ENCODE measurements around the gene RNF14. TPM values are rescaled to one million over a fixed set of nuclear protein-coding genes. Genes with fewer than 3 reads are reported as not detected.

Gene RNF14
- total and polyA plus RNA-seq, 9 of the 15 experiments (the other 6 are each of a cell fraction or from before 2014, with no cell fraction given), result 36.3 to 140 (median 75.1) TPM

DNA sequence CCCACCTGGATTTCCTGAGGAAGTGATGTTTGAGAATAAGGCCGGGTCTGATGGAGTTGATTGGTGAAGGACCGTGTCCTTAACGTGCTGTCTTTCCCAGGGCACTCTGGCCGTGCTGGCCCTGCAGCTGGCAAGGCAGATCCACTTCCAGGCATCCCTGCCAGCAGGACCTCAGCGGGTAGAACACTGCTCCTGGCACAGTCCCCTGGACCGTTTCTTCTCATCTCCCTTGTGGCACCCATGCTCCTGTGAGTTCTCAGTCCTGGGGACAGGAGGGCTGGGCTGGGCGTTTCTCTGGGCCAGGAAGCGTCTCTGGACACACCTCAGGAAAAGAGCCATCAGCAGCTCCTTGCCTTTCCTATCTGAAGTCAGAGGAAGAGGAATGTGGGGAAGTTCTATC, 40.9 kb upstream of the RNF14 start:
- peaks cover 4 to 9% of the 10 kb centered on the region in 2 experiments; a peak in 4 of 5 replicates for H3K4me1 ChIP-seq (replicated peaks in 1 of 2; ENCODE audit: control insufficient read depth in 2 of 2, insufficient read depth in 2 of 2, low read length in 2 of 2)
- no peak for DNase-seq (ENCODE audit: extremely low read depth in 1 of 4, low spot score in 3 of 4)
- H4K20me1 ChIP-seq (replicated peaks; ENCODE audit: control insufficient read depth, insufficient read depth, low read length), result no peaks in the 10 kb centered on the region
- no peak overlapping the region for H3K27ac ChIP-seq (ENCODE audit: extremely low read depth, low read depth, low read length)
- in situ Hi-C loops (cut with MboI), result no loop called here
- no peak for TF ChIP-seq STAT5B (CRISPR knock-in tag; IDR thresholded peaks at IDR 0.05)
- no peak for TF ChIP-seq ZFX (CRISPR knock-in tag; IDR thresholded peaks at IDR 0.05)
- peak; percentile 41; the same call in 1 of the 2 replicates for TF ChIP-seq RBFOX2 (IDR thresholded peaks at IDR 0.05; ENCODE audit: low read depth, low read length)
- ChIA-PET POLR2A (no interaction called here), CTCF (ENCODE audit: low intra/inter-chr PET ratio) (no interaction called here)
- no peak overlapping the region for H3K4me2 ChIP-seq (ENCODE audit: insufficient read depth, low read length)
- H3K9ac ChIP-seq (ENCODE audit: insufficient read depth in 1 of 2, low read depth in 2 of 2, low read length in 2 of 2), result no peak overlapping the region
- H3K9me3 ChIP-seq (replicated peaks; ENCODE audit: control insufficient read depth, insufficient read depth, low read depth, low read length), result no peaks in the 10 kb centered on the region
- no peak for ATAC-seq
- no peaks in the 10 kb centered on the region for H3K9me1 ChIP-seq (ENCODE audit: control insufficient read depth, insufficient read depth, low read length)
- 91% methylated on average over 8 of the region's 8 CpGs for WGBS (ENCODE audit: insufficient coverage, low coverage, missing lambda C conversion rate)
- H3K4me3 ChIP-seq, result no peak overlapping the region
- H3K79me2 ChIP-seq (ENCODE audit: control insufficient read depth, insufficient read depth, low read length), result peaks cover 15% of the 10 kb centered on the region
- no peak for FAIRE-seq
- BruUV-seq (replicated peaks), result no TSS peak
- H3K36me3 ChIP-seq (ENCODE audit: control insufficient read depth, insufficient read depth, low read length), result peaks cover 73% of the 10 kb centered on the region
- intact Hi-C loops (cut with micrococcal nuclease), result no loop called here
- H3K27me3 ChIP-seq (ENCODE audit: control insufficient read depth in 2 of 2, insufficient read depth in 2 of 2, low read length in 2 of 2), result no peaks in the 10 kb centered on the region
- H2AFZ ChIP-seq (ENCODE audit: low read depth, low read length), result no peak overlapping the region

DNA sequence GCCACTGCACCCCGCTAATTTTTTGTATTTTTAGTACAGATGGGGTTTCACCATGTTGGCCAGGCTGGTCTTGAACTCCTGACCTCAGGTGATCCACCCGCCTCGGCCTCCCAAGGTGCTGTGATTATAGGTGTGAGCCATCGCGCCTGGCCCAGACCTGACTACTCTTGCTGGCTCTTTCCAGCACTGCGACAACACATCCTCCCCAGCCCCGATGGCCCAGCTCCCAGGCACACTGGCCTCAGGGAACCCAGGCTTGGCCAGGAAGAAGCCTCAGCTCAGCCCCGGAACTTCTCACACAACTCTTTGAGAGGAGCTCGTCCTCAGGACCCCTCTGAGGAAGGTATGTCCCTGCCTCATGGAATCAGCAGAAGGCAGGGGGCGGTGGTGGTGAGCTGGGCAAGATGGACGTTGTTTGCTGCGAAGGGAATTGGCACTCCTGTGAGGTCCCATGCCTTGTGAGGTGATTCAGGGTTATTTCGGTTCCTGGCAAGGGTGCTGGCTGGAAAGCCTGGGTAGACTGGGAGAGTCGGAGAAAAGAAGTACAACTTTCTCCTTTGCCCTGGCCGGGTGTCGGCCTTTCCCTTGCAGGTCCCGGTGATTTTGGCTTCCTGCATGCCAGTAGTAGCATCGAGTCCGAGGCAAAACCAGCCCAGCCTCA, 39.4 kb upstream of the RNF14 start:
- Histone ChIP-seq H3K4me2 (ENCODE audit: insufficient read depth, low read length) (no peak overlapping the region), H3K9me1 (ENCODE audit: control insufficient read depth, insufficient read depth, low read length) (no peaks in the 10 kb centered on the region), H3K27ac (ENCODE audit: extremely low read depth, low read depth, low read length) (no peak overlapping the region), H3K9ac (ENCODE audit: insufficient read depth in 1 of 2, low read depth in 2 of 2, low read length in 2 of 2) (peak overlapping the region in 1 of 2 experiments; percentile 43; a peak in 1 of 4 replicates), H3K4me3 (no peak overlapping the region), H3K36me3 (ENCODE audit: control insufficient read depth, insufficient read depth, low read length) (peaks cover 87% of the 10 kb centered on the region), H3K9me3 (replicated peaks; ENCODE audit: control insufficient read depth, insufficient read depth, low read depth, low read length) (no peaks in the 10 kb centered on the region), H3K4me1 (replicated peaks in 1 of 2; ENCODE audit: control insufficient read depth in 2 of 2, insufficient read depth in 2 of 2, low read length in 2 of 2) (peaks cover under 1% of the 10 kb centered on the region in 2 experiments; a peak in 2 of 5 replicates), H2AFZ (ENCODE audit: low read depth, low read length) (no peak overlapping the region), H4K20me1 (replicated peaks; ENCODE audit: control insufficient read depth, insufficient read depth, low read length) (no peaks in the 10 kb centered on the region), H3K27me3 (ENCODE audit: control insufficient read depth in 2 of 2, insufficient read depth in 2 of 2, low read length in 2 of 2) (no peaks in the 10 kb centered on the region), H3K79me2 (ENCODE audit: control insufficient read depth, insufficient read depth, low read length) (peaks cover 5% of the 10 kb centered on the region)
- DNase-seq (ENCODE audit: extremely low read depth in 1 of 4, low spot score in 3 of 4), result no peak
- BruUV-seq (replicated peaks), result no TSS peak
- ATAC-seq, result no peak
- TF ChIP-seq ZNF263 (CRISPR knock-in tag; IDR thresholded peaks at IDR 0.05; ENCODE audit: borderline replicate concordance) (no peak), NFATC3 (IDR thresholded peaks at IDR 0.05) (no peak), RBFOX2 (IDR thresholded peaks at IDR 0.05; ENCODE audit: low read depth, low read length) (peak; percentile 35; the same call in 1 of the 2 replicates)
- intact Hi-C loops (cut with micrococcal nuclease), result no loop called here
- in situ Hi-C loops (cut with MboI), result no loop called here
- WGBS (ENCODE audit: insufficient coverage, low coverage, missing lambda C conversion rate), result 92% methylated on average over 15 of the region's 19 CpGs
- ChIA-PET CTCF (ENCODE audit: low intra/inter-chr PET ratio) (no interaction called here), POLR2A (interaction anchor here (0.6 to 1.0 kb wide), 5 partner anchors 31 to 739 kb away, joined by 3 read pairs; no protein-coding TSS in a partner anchor)
- no peak for FAIRE-seq

Data from K562 (cell line).